HG03439 (cell line): ENCODE measurements around the gene LY6G6F.

ENCODE experiments used
- ATAC-seq: cut with Tn5 transposase; IDR thresholded peaks from one replicate; pipeline ENCODE4 v1.9.1; 2021; ENCODE audit warnings: mild to moderate bottlenecking, moderate library complexity; ENCODE audit not compliant: unreplicated experiment

The LY6G6F gene

DNA sequence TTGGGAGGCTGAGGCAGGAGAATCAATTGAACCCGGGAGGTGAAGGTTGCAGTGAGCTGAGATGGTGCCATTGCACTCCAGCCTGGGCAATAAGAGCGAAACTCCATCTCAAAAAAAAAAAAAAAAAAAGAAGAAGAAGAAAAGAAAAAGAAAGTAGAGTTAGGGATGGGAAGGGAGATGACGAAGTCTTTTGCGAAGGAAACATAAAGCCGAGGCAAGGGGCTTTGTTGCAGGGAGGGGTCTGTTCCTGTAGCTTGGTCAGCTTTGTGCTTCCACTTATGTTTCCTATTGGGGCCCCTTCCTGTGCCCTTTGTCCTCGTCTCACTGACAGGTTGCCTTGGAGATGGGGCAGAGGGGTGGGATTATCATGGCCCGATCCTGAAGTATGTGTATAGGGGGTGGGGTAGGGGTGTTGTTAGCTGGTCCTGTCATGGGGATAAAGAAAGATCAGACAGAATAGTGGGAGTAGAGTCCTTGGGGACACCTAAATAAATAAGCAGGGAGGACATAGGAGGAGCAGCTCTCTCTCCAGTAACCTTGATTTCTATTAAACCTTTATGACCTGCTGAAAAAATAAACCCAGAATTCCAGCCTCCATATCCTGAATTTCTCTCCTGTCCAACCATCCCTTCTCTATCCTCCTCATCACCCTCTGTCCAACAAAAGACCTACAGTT is 30.8 kb downstream of the LY6G6F start:
- no peak for ATAC-seq

GRCh38 chr6:31737991-31738979 is 31.6 kb downstream of the LY6G6F start:
- no peak for ATAC-seq

DNA sequence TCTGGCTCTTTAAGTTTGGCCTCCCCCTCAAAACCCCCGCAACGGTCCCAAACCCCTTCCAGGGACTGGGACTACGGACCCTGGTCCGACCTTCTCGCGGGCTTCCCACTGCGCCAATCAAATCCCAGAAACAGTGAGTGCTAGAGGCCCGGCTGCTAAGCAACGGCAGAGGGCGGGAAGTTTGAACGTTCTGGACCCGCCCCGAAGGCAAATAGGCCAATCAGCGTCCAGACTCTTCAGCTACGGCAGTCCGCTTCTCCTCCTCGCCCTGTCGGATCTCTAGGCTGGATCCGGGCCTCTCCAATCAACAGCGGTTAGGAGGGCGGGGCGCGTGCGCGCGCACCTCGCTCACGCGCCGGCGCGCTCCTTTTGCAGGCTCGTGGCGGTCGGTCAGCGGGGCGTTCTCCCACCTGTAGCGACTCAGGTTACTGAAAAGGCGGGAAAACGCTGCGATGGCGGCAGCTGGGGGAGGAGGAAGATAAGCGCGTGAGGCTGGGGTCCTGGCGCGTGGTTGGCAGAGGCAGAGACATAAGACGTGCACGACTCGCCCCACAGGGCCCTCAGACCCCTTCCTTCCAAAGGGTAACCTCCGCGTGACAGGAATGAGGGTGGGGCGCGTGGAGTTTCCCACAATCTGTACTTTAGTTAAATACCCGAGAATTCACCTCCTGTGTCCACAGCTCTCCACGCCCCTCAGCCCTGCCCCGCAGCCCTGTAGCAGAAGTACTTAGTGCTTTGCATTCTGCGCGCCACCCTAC is 33.2 kb downstream of the LY6G6F start, which contains the start of gene MSH5:
MSH5 (plus strand) TSS at position 367 of the 758 bp plus-strand sequence. CDS start 462 bp downstream, outside the sequence.
- peak; percentile 77 for ATAC-seq

DNA sequence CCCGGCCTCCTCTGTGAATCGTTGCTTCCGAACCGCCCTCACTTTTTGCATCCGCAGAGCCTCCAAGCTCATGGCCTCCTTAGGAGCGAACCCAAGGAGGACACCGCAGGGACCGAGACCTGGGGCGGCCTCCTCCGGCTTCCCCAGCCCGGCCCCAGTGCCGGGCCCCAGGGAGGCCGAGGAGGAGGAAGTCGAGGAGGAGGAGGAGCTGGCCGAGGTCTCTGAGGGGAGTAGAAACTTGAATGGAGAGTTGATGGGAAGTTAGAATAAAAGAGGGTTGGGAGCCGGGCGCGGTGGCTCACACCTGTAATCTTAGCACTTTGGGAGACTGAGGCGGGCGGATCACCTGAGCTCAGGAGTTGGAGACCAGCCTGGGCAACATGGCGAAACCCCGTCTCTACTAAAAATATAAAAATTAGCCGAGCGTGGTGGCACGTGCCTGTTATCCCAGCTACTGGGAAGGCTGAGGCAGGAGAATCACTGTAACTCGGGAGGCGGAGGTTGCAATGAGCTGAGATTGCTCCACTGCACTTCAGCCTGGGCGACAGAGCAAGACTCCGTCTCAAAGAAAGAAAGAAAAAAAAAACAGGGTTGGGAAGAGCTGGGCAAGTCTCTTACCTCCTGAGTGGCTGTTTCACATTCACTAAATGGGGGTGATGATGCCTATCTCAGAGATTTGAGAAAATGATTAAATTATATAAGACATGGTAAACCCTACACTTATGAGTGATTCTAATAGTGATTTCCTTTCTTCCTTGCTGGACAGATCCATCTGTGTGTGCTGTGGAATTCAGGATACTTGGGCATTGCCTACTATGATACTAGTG is 33.9 kb downstream of the LY6G6F start:
- no peak for ATAC-seq

GRCh38 chr6:31741815-31742214 is 35.1 kb downstream of the LY6G6F start:
- ATAC-seq: no peak

DNA sequence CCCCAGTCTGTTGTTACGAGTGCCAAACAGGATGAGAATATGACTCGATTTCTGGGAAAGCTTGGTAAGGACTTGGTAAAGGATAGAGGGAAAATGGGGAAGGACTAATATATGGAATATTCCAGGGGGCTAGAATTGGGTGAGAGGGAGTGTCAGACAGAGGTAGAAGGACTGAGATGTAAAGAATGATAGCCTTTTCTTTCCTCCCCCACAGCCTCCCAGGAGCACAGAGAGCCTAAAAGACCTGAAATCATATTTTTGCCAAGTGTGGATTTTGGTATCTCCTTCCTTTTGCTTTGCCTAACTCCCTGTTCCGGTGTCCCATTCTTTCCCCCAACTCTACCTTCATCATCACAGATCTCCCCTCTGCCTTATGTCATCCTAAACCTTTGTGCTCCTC is 36.2 kb downstream of the LY6G6F start:
- no peak for ATAC-seq

- ATAC-seq: no peak
Observed at GRCh38 chr6:31744422-31744821, 37.8 kb downstream of the LY6G6F start.

GRCh38 chr6:31749301-31750036 is 42.8 kb downstream of the LY6G6F start:
- ATAC-seq: no peak

DNA sequence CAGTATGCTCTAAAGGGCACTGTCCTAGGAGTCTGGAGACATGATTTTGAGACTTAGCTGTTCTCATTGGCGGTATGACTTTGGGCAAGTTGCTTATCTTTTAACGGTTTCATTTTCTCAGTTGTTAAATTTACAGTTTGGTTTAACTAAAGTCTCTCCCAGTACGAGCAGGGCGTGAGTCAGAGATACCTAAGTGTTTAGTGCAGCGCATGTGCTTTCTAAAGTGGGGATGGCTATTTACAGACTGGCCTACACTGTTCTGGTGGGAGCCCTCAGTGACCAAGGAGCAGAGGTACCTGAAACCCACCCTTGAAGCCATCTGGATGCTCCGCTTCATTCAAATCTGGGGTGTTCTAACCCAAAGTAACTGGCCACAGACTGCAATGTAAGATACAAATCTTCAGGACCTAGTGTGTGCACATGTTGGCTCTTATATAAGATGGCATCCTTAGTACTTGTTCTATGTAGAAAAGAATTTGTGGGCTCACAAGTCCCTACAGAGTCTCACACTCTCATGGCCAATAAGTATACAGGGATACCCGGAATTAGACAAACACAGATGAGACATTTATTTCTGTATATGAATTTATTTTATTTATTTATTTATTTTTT is 43.9 kb downstream of the LY6G6F start:
- ATAC-seq: no peak

- ATAC-seq: no peak
Observed at GRCh38 chr6:31752739-31753319, 46.2 kb downstream of the LY6G6F start.

GRCh38 chr6:31758281-31758680 is 51.6 kb downstream of the LY6G6F start:
- no peak for ATAC-seq
